K562 (cell line): Measurements from ENCODE around the gene MRPL4. TPM values are rescaled to one million over a fixed set of nuclear protein-coding genes. Genes with fewer than 3 reads are reported as not detected.

Source experiments
- CAMTA2 ChIP-seq: fragments of 250-450 bp; sonication (Bioruptor Pico); conservative IDR thresholded peaks from 2 replicates; pipeline ENCODE4 v1.5.1; 2022
- CEBPB ChIP-seq: fragments of 450-650 bp; IDR thresholded peaks from 2 replicates; pipeline ENCODE4 v1.6.1; 2016; ENCODE audit warnings: missing genetic modification characterization, missing compliant biosample characterization
- CREB3L1 ChIP-seq: fragments of 450-650 bp; IDR thresholded peaks from 2 replicates; pipeline ENCODE4 v1.6.1; 2014; ENCODE audit warnings: low read depth, mild to moderate bottlenecking, moderate library complexity, borderline replicate concordance
- CUX1 ChIP-seq: fragments of 200-800 bp; sonication (Bioruptor generic); IDR thresholded peaks from 2 replicates; pipeline ENCODE4 v1.6.1; 2016; ENCODE audit warnings: missing genetic modification characterization, missing compliant biosample characterization
- FOS ChIP-seq: IDR thresholded peaks from 3 replicates; pipeline ENCODE4 v1.6.1; 2011; ENCODE audit not compliant: insufficient read length; ENCODE audit errors: extremely low read depth
- HDAC6 ChIP-seq: IDR thresholded peaks from 2 replicates; pipeline ENCODE4 v1.6.1; 2012; ENCODE audit warnings: low read depth, mild to moderate bottlenecking, control low read depth, inconsistent platforms, low read length, moderate library complexity
- HLTF ChIP-seq: fragments of 450-650 bp; IDR thresholded peaks from 2 replicates; pipeline ENCODE4 v1.6.1; 2016
- KHSRP ChIP-seq: fragments of 450-650 bp; IDR thresholded peaks from 2 replicates; pipeline ENCODE4 v1.6.1; 2017
- LARP7 ChIP-seq: fragments of 450-650 bp; IDR thresholded peaks from 2 replicates; pipeline ENCODE4 v1.6.1; 2016
- MECOM ChIP-seq: fragments of 250-450 bp; sonication (Bioruptor Pico); IDR thresholded peaks from 2 replicates; pipeline ENCODE4 v1.8.0; 2022; ENCODE audit warnings: inconsistent platforms
- NONO ChIP-seq, 2 experiments: fragments of 200-400 bp in 1 of 2; fragments of 450-650 bp in 1 of 2; formaldehyde crosslinking in 1 of 2; IDR thresholded peaks; 2 replicates each; pipeline ENCODE4 v1.6.1; 2017; ENCODE audit warnings: low read depth in 2 of 2, mild to moderate bottlenecking in 2 of 2, moderate library complexity in 2 of 2, low read length in 1 of 2
- NUFIP1 ChIP-seq: fragments of 450-650 bp; IDR thresholded peaks from 2 replicates; pipeline ENCODE4 v1.6.1; 2018; ENCODE audit not compliant: partially characterized antibody
- PCBP2 ChIP-seq: fragments of 200-400 bp; formaldehyde crosslinking; IDR thresholded peaks from 2 replicates; pipeline ENCODE4 v1.6.1; 2018; ENCODE audit warnings: low read length, low read depth, mild to moderate bottlenecking, moderate library complexity; ENCODE audit not compliant: poor library complexity, severe bottlenecking
- TCF15 ChIP-seq: fragments of 250-450 bp; sonication (Bioruptor Pico); IDR thresholded peaks from 2 replicates; pipeline ENCODE4 v1.8.0; 2022; ENCODE audit warnings: moderate library complexity, mild to moderate bottlenecking, inconsistent platforms
- ZNF224 ChIP-seq: sonication (generic); formaldehyde crosslinking; IDR thresholded peaks from 2 replicates; pipeline ENCODE4 v1.8.0; 2022; ENCODE audit warnings: mild to moderate bottlenecking, missing genetic modification reagents
- ZNF395 ChIP-seq: fragments of 200-800 bp; sonication (Bioruptor generic); IDR thresholded peaks from 2 replicates; pipeline ENCODE4 v1.6.1; 2017; ENCODE audit warnings: missing genetic modification characterization, missing compliant biosample characterization
- ZNF41 ChIP-seq: fragments of 250-450 bp; sonication (Bioruptor Pico); conservative IDR thresholded peaks from 2 replicates; pipeline ENCODE4 v1.4.0; 2020; ENCODE audit warnings: mild to moderate bottlenecking
- ZNF57 ChIP-seq: fragments of 450-650 bp; formaldehyde crosslinking; IDR thresholded peaks from 2 replicates; pipeline ENCODE4 v1.4.0; 2020; ENCODE audit warnings: mild to moderate bottlenecking, moderate library complexity
- polyA plus RNA-seq, 8 experiments: library from polyadenylated mRNA; depleted of rRNA in 4 of 8; stranded (reverse) in 5 of 8; unstranded in 3 of 8; fragments of >200 nt; fragmentation: Nextera tagmentation in 2 of 8; fragmentation: Illumina TruSeq in 1 of 8; extraction: Ambion mirVana in 2 of 8; extraction: Trizol in 1 of 8; gene quantifications; 2 replicates each; pipeline versions ENCODE4 v1.2.1 to v1.2.3, GENCODE V29; 2011 to 2014; ENCODE audit warnings: inconsistent platforms in 1 of 8, missing spikeins in 1 of 8
- total RNA-seq, 7 experiments: library from RNA; depleted of rRNA in 6 of 7; stranded (reverse); fragments of >200 nt in 6 of 7; fragmentation: Illumina TruSeq in 2 of 7; extraction: Trizol in 2 of 7; gene quantifications; 2 replicates each; pipeline versions ENCODE4 v1.2.1 to v1.2.3, GENCODE V29; 2011 to 2021; ENCODE audit warnings: low replicate concordance in 1 of 7
- TF ChIP-seq, protein P1 (sequence below): fragments of 250-450 bp; sonication (Bioruptor Pico); IDR thresholded peaks from 2 replicates; pipeline ENCODE4 v1.8.0; 2021; ENCODE audit warnings: borderline replicate concordance, mild to moderate bottlenecking, moderate library complexity; ENCODE audit not compliant: poor library complexity, severe bottlenecking

Gene MRPL4
- total and polyA plus RNA-seq, 9 of the 15 experiments (the other 6 are each of a cell fraction or from before 2014, with no cell fraction given) = 1.4 to 239 (median 64.9) TPM

GRCh38 chr19:10286803-10287737 is 35.1 kb downstream of the MRPL4 start, which contains the start of gene ICAM4 (continued):
- peak; percentile 95 for TF ChIP-seq ZNF395 (CRISPR knock-in tag)
- TF ChIP-seq CUX1 (CRISPR knock-in tag) = no peak
- TF ChIP-seq TCF15 = no peak
- no peak for TF ChIP-seq HDAC6
- TF ChIP-seq NUFIP1 = no peak
- TF ChIP-seq, protein P1, sequence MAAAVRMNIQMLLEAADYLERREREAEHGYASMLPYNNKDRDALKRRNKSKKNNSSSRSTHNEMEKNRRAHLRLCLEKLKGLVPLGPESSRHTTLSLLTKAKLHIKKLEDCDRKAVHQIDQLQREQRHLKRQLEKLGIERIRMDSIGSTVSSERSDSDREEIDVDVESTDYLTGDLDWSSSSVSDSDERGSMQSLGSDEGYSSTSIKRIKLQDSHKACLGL = no peak
- TF ChIP-seq PCBP2 = no peak
- no peak for TF ChIP-seq FOS
- TF ChIP-seq NONO (IDR thresholded peaks at IDR 0.05; ENCODE audit: low read depth in 2 of 2, low read length in 1 of 2) = peak in 1 of 2 experiments; percentile 40; a peak in 1 of 4 replicates
- no peak for TF ChIP-seq CREB3L1
- TF ChIP-seq CAMTA2 (CRISPR knock-in tag) = 0 out of 2 replicates have a peak, but pooled peaks have one; percentile 61
- no peak for TF ChIP-seq ZNF41 (CRISPR knock-in tag)
- TF ChIP-seq HLTF = peak; percentile 62; the same call in 1 of the 2 replicates
- no peak for TF ChIP-seq KHSRP
- no peak for TF ChIP-seq ZNF57
- TF ChIP-seq ZNF224 = no peak
- TF ChIP-seq MECOM (CRISPR knock-in tag) = no peak
- TF ChIP-seq CEBPB (tag) = no peak
- TF ChIP-seq LARP7 = no peak
